OCI-LY1 (cell line): ENCODE data around the gene MPHOSPH9.
"Not testable (repeated sequence)": the region's sequence is repeated elsewhere in the genome, so short reads cannot be mapped to it uniquely, and the experiment has no call there.

Experiments
- H2AFZ ChIP-seq: fragments of 200-600 bp; sonication (generic), shearing (Covaris generic); 2 replicates; pipeline ENCODE4 v1.6.0; 2014; ENCODE audit warnings: antibody characterized with exemption, mild to moderate bottlenecking, low read length
- H3F3A ChIP-seq: fragments of 200-600 bp; sonication (generic), shearing (Covaris generic); 2 replicates; pipeline ENCODE4 v1.6.0; 2014; ENCODE audit warnings: mild to moderate bottlenecking, antibody characterized with exemption, low read length, moderate library complexity; ENCODE audit not compliant: insufficient read depth
- H3K27ac ChIP-seq: fragments of 200-600 bp; sonication (generic); 2 replicates; pipeline ENCODE4 v1.5.1; 2014; ENCODE audit warnings: low read length, mixed run types, mild to moderate bottlenecking, low read depth; ENCODE audit not compliant: poor library complexity, severe bottlenecking
- H3K27me3 ChIP-seq: fragments of 200-600 bp; sonication (generic); 2 replicates; pipeline ENCODE4 v1.6.0; 2014; ENCODE audit warnings: antibody characterized with exemption, mild to moderate bottlenecking, low read length, moderate library complexity; ENCODE audit not compliant: insufficient read depth
- H3K36me3 ChIP-seq: fragments of 200-600 bp; sonication (generic); 2 replicates; pipeline ENCODE4 v1.6.1; 2014; ENCODE audit warnings: mild to moderate bottlenecking, antibody characterized with exemption, low read length, moderate library complexity, mixed read lengths; ENCODE audit not compliant: insufficient read depth
- H3K4me1 ChIP-seq: fragments of 200-600 bp; sonication (generic); 2 replicates; pipeline ENCODE4 v1.5.1; 2014; ENCODE audit warnings: mild to moderate bottlenecking, low read length, moderate library complexity; ENCODE audit not compliant: insufficient read depth, severe bottlenecking
- H3K4me2 ChIP-seq: fragments of 200-600 bp; sonication (generic), shearing (Covaris generic); 2 replicates; pipeline ENCODE4 v1.6.1; 2014; ENCODE audit warnings: low read length
- H3K4me3 ChIP-seq: fragments of 200-600 bp; sonication (generic); 2 replicates; pipeline ENCODE4 v1.5.1; 2014; ENCODE audit warnings: low read length, low read depth, mild to moderate bottlenecking, mixed read lengths; ENCODE audit not compliant: poor library complexity, severe bottlenecking
- H3K79me2 ChIP-seq: fragments of 200-600 bp; shearing (Covaris generic); 2 replicates; pipeline ENCODE4 v1.6.1; 2016; ENCODE audit warnings: mixed run types, low read length, mixed read lengths; ENCODE audit not compliant: insufficient read depth
- H3K9ac ChIP-seq: fragments of 200-600 bp; sonication (generic), shearing (Covaris generic); 2 replicates; pipeline ENCODE4 v1.6.1; 2014; ENCODE audit warnings: mild to moderate bottlenecking, low read length, mixed read lengths
- H3K9me2 ChIP-seq: fragments of 200-600 bp; sonication (generic), shearing (Covaris generic); 2 replicates; pipeline ENCODE4 v1.6.1; 2014; ENCODE audit warnings: low read depth, mild to moderate bottlenecking, low read length, mixed read lengths
- H3K9me3 ChIP-seq: fragments of 200-600 bp; shearing (Covaris generic); 2 replicates; pipeline ENCODE4 v1.6.1; 2014; ENCODE audit warnings: low read length, mixed read lengths
- H4K20me1 ChIP-seq: fragments of 200-600 bp; sonication (generic), shearing (Covaris generic); 2 replicates; pipeline ENCODE4 v1.6.0; 2016; ENCODE audit warnings: mild to moderate bottlenecking, low read length; ENCODE audit not compliant: insufficient read depth
- CTCF ChIP-seq: fragments of 200-600 bp; sonication (generic), shearing (Covaris generic); IDR thresholded peaks from 2 replicates; pipeline ENCODE4 v1.5.1; 2017; ENCODE audit warnings: mild to moderate bottlenecking, antibody characterized with exemption, low read length, moderate library complexity, mixed read lengths
- EZH2 ChIP-seq: fragments of 200-600 bp; sonication (generic), shearing (Covaris generic); IDR thresholded peaks from 2 replicates; pipeline ENCODE4 v1.8.0; 2017; ENCODE audit warnings: borderline replicate concordance, mixed run types, mild to moderate bottlenecking, antibody characterized with exemption, low read length, moderate library complexity, mixed read lengths

The MPHOSPH9 gene

GRCh38 chr12:123258593-123258992, 25.7 kb upstream of the MPHOSPH9 start:
- Histone ChIP-seq H4K20me1 (no peaks in the 10 kb centered on the region), H2AFZ (no peak overlapping the region), H3K4me2 (no peak overlapping the region), H3K27ac (no peak overlapping the region), H3K4me1 (no peaks in the 10 kb centered on the region), H3K36me3 (peaks cover 95% of the 10 kb centered on the region), H3K9me3 (no peaks in the 10 kb centered on the region), H3K9ac (no peak overlapping the region), H3K9me2 (no peaks in the 10 kb centered on the region), H3K27me3 (no peaks in the 10 kb centered on the region), H3K4me3 (no peak overlapping the region), H3K79me2 (no peaks in the 10 kb centered on the region), H3F3A (no peaks in the 10 kb centered on the region)
- TF ChIP-seq EZH2 (no peak), CTCF (no peak)

GRCh38 chr12:123254853-123255446, 22.0 kb upstream of the MPHOSPH9 start:
- H3K36me3 ChIP-seq = peaks cover 84% of the 10 kb centered on the region
- no peak overlapping the region for H3K4me3 ChIP-seq
- no peak overlapping the region for H3K4me2 ChIP-seq
- H2AFZ ChIP-seq = no peak overlapping the region
- no peak for TF ChIP-seq EZH2
- no peak for TF ChIP-seq CTCF
- H3F3A ChIP-seq = no peaks in the 10 kb centered on the region
- no peaks in the 10 kb centered on the region for H4K20me1 ChIP-seq
- peaks cover 6% of the 10 kb centered on the region for H3K4me1 ChIP-seq
- H3K27ac ChIP-seq = no peak overlapping the region
- H3K9ac ChIP-seq = no peak overlapping the region
- H3K9me2 ChIP-seq = no peaks in the 10 kb centered on the region
- H3K79me2 ChIP-seq = peaks cover 23% of the 10 kb centered on the region
- H3K9me3 ChIP-seq = no peaks in the 10 kb centered on the region
- H3K27me3 ChIP-seq = no peaks in the 10 kb centered on the region

DNA sequence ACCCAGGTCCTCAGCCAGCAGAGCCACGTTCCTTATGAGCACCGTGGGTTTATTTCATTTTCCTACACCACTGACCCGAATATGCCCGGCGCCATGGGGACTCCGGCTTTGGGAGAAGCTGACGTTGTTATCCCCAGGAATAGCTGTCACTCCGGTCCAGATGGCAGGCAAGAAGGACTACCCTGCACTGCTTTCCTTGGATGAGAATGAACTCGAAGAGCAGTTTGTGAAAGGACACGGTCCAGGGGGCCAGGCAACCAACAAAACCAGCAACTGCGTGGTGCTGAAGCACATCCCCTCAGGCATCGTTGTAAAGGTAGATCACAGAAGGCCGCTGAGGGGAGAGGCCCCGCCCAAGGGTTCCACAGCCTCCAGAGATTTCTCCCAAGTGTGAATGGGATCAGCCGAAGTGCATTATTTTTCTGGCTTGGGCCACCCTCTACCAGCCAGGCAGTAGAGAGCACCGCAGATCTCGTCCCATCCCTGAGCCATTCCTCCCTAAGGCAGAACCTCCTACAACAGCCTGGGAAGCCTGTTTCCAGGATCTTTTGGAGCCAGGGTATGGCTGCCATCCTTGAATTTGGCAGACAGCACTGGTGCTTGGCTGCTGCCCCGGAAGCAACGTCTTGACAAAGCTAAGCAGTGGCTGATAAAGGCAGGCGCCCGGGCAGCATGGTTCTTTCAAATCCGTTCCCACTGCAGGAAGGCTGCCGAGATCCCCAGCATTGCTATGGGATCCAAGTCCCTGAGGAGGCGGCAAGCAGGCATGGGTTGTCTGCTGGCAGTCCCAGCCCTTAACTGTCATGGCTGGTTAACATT, 20.9 kb upstream of the MPHOSPH9 start:
- H3K27me3 ChIP-seq = no peaks in the 10 kb centered on the region
- peaks cover 83% of the 10 kb centered on the region for H3K36me3 ChIP-seq
- no peak overlapping the region for H2AFZ ChIP-seq
- H3K4me3 ChIP-seq = no peak overlapping the region
- peaks cover 6% of the 10 kb centered on the region for H3K4me1 ChIP-seq
- H3K9me3 ChIP-seq = no peaks in the 10 kb centered on the region
- no peak overlapping the region for H3K4me2 ChIP-seq
- H4K20me1 ChIP-seq = no peaks in the 10 kb centered on the region
- peaks cover 23% of the 10 kb centered on the region for H3K79me2 ChIP-seq
- H3K9ac ChIP-seq = no peak overlapping the region
- TF ChIP-seq EZH2 = no peak
- no peak for TF ChIP-seq CTCF
- no peaks in the 10 kb centered on the region for H3K9me2 ChIP-seq
- no peaks in the 10 kb centered on the region for H3F3A ChIP-seq
- H3K27ac ChIP-seq = no peak overlapping the region

- not testable (repeated sequence) for H3K4me2 ChIP-seq, H3K4me3 ChIP-seq, H3K27ac ChIP-seq, H3K4me1 ChIP-seq, H3K27me3 ChIP-seq, H3K9me3 ChIP-seq, H3K9ac ChIP-seq, H2AFZ ChIP-seq, H3K9me2 ChIP-seq, H4K20me1 ChIP-seq, H3F3A ChIP-seq
- Histone ChIP-seq H3K36me3 (peaks cover 83% of the 10 kb centered on the region), H3K79me2 (peaks cover 36% of the 10 kb centered on the region)
Observed at GRCh38 chr12:123252365-123252764, 19.4 kb upstream of the MPHOSPH9 start.
